ENCODE results near the gene GJB3.

DNA sequence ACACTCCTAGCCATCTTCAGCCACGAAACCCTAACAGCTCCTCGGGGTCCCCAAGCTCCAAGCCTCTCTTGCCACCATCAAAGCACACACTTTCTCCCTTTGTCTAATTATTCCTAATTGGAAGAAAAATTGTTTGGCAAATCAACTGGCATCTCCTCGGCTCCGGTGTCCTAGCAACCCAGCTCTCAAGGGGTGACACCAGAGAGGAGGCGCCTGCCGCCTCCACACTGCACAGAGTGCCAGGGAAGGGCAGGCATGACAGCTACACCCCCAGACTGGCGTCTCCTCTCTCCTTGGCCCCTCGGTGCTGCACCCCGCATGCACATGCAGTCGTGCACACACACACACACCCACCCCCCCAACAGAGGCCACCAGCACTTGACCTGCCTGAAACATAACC lies 44.3 kb upstream of the GJB3 start:
- TF ChIP-seq, protein P1, sequence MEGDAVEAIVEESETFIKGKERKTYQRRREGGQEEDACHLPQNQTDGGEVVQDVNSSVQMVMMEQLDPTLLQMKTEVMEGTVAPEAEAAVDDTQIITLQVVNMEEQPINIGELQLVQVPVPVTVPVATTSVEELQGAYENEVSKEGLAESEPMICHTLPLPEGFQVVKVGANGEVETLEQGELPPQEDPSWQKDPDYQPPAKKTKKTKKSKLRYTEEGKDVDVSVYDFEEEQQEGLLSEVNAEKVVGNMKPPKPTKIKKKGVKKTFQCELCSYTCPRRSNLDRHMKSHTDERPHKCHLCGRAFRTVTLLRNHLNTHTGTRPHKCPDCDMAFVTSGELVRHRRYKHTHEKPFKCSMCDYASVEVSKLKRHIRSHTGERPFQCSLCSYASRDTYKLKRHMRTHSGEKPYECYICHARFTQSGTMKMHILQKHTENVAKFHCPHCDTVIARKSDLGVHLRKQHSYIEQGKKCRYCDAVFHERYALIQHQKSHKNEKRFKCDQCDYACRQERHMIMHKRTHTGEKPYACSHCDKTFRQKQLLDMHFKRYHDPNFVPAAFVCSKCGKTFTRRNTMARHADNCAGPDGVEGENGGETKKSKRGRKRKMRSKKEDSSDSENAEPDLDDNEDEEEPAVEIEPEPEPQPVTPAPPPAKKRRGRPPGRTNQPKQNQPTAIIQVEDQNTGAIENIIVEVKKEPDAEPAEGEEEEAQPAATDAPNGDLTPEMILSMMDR (IDR thresholded peaks at IDR 0.05; ENCODE audit: insufficient read depth, low read length) = no peak
- no peak for TF ChIP-seq POLR2AphosphoS5 (IDR thresholded peaks at IDR 0.05; ENCODE audit: low read depth)
- TF ChIP-seq, protein P2, sequence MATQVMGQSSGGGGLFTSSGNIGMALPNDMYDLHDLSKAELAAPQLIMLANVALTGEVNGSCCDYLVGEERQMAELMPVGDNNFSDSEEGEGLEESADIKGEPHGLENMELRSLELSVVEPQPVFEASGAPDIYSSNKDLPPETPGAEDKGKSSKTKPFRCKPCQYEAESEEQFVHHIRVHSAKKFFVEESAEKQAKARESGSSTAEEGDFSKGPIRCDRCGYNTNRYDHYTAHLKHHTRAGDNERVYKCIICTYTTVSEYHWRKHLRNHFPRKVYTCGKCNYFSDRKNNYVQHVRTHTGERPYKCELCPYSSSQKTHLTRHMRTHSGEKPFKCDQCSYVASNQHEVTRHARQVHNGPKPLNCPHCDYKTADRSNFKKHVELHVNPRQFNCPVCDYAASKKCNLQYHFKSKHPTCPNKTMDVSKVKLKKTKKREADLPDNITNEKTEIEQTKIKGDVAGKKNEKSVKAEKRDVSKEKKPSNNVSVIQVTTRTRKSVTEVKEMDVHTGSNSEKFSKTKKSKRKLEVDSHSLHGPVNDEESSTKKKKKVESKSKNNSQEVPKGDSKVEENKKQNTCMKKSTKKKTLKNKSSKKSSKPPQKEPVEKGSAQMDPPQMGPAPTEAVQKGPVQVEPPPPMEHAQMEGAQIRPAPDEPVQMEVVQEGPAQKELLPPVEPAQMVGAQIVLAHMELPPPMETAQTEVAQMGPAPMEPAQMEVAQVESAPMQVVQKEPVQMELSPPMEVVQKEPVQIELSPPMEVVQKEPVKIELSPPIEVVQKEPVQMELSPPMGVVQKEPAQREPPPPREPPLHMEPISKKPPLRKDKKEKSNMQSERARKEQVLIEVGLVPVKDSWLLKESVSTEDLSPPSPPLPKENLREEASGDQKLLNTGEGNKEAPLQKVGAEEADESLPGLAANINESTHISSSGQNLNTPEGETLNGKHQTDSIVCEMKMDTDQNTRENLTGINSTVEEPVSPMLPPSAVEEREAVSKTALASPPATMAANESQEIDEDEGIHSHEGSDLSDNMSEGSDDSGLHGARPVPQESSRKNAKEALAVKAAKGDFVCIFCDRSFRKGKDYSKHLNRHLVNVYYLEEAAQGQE (IDR thresholded peaks at IDR 0.05; ENCODE audit: insufficient replicate concordance, low read depth) = no peak
- no peak for TF ChIP-seq SPI1 (IDR thresholded peaks at IDR 0.05; ENCODE audit: borderline replicate concordance, low read depth)

All from HL-60 (cell line).